ENCODE data around the gene EYA3. TPM values are rescaled to one million over a fixed set of nuclear protein-coding genes. Genes with fewer than 3 reads are reported as not detected.

The EYA3 gene
- total RNA-seq, 1 experiment from 2014 or later, result 32.7 TPM

DNA sequence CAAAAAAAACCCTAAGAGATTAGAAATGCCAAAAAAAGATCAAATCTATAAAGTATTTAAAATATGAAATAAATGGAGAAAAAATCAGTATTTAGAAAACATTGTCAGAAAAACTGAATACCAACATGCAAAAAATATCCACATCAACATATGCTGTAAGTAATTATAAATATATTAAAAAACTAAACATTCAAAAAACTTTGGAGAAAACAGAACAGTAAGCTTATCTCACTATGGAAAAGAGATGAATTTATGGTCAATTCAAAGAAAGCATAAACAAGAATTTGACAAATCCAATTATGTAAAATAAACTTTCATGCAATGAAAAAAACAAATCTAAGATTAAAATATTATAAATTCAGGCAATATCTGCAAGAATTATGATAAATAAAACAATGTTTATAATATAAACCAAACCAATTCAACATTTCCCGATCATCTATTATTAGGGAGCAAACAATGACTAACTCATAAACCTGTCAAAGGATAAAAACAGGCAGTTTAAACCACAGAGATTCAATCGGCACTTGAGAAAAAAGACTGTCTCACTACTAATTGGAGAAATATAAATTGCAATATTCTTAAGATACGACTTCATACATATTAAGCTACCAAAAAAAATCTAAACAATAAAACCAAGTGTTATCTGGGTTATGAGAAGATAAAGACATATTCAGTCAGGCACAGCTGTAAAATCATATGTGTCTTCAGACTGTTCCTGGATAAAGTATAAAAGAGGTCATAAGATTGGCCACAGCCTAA, 21.8 kb downstream of the EYA3 start:
- H3K36me3 Mint-ChIP-seq (ENCODE audit: insufficient read depth in 1 of 3, low read depth in 3 of 3), result peaks cover 0 to 6% (median 0%) of the 10 kb centered on the region in 3 experiments; a peak in 2 of 7 replicates
- H3K27ac Mint-ChIP-seq, result no peak overlapping the region
- no CpG with 5 or more reads among the region's 3 CpGs for WGBS (ENCODE audit: extremely low coverage, insufficient read length, low lambda C conversion rate)
- no peak overlapping the region for H4K8ac ChIP-seq (replicated peaks; ENCODE audit: insufficient read length, low read depth, low read length)
- no peak overlapping the region for H3K4ac ChIP-seq (ENCODE audit: low read depth, low read length)
- no peak overlapping the region for H3K56ac ChIP-seq (ENCODE audit: insufficient read length, low read depth, low read length)
- H3K79me1 ChIP-seq (ENCODE audit: insufficient read depth, low read depth, low read length, poor library complexity, severe bottlenecking), result peaks cover 2% of the 10 kb centered on the region
- no peak for DNase-seq
- no peak overlapping the region for H2AK5ac ChIP-seq (ENCODE audit: insufficient read length, low read length)
- H2BK12ac ChIP-seq (ENCODE audit: insufficient read length, low read depth, low read length), result no peak overlapping the region
- no peak overlapping the region for H3K4me3 Mint-ChIP-seq
- H3K23ac ChIP-seq (ENCODE audit: insufficient read length, low read depth, low read length), result no peak overlapping the region
- no peaks in the 10 kb centered on the region for H3K4me1 ChIP-seq (ENCODE audit: insufficient read depth, low read length)
- no peak overlapping the region for H4K91ac ChIP-seq (ENCODE audit: insufficient read length, low read depth, low read length)
- H3K9ac ChIP-seq (ENCODE audit: extremely low read depth, insufficient read length, low read length), result no peak overlapping the region
- TF ChIP-seq, protein P1, sequence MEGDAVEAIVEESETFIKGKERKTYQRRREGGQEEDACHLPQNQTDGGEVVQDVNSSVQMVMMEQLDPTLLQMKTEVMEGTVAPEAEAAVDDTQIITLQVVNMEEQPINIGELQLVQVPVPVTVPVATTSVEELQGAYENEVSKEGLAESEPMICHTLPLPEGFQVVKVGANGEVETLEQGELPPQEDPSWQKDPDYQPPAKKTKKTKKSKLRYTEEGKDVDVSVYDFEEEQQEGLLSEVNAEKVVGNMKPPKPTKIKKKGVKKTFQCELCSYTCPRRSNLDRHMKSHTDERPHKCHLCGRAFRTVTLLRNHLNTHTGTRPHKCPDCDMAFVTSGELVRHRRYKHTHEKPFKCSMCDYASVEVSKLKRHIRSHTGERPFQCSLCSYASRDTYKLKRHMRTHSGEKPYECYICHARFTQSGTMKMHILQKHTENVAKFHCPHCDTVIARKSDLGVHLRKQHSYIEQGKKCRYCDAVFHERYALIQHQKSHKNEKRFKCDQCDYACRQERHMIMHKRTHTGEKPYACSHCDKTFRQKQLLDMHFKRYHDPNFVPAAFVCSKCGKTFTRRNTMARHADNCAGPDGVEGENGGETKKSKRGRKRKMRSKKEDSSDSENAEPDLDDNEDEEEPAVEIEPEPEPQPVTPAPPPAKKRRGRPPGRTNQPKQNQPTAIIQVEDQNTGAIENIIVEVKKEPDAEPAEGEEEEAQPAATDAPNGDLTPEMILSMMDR (conservative IDR thresholded peaks at IDR 0.05), result no peak
- H3K4me1 Mint-ChIP-seq, result no peaks in the 10 kb centered on the region
- H2BK20ac ChIP-seq (ENCODE audit: low read depth, low read length, poor library complexity, severe bottlenecking), result no peak overlapping the region
- H2BK120ac ChIP-seq (ENCODE audit: low read depth, low read length, poor library complexity, severe bottlenecking), result no peak overlapping the region
- H3K79me2 ChIP-seq (ENCODE audit: insufficient read depth, low read length), result no peaks in the 10 kb centered on the region; the same call in 1 of the 2 replicates
- H3K27me3 Mint-ChIP-seq (ENCODE audit: low read depth), result no peaks in the 10 kb centered on the region
- H3K27me3 ChIP-seq (ENCODE audit: insufficient read depth, low read length), result no peaks in the 10 kb centered on the region
- no peak overlapping the region for H2AFZ ChIP-seq (ENCODE audit: low read length)
- no peak overlapping the region for H3K14ac ChIP-seq (ENCODE audit: insufficient read depth, low read length)
- H2BK15ac ChIP-seq (ENCODE audit: low read depth, low read length), result no peak overlapping the region
- no peak overlapping the region for H4K5ac ChIP-seq (ENCODE audit: insufficient read length, low read depth, low read length)
- no peaks in the 10 kb centered on the region for H3K23me2 ChIP-seq (ENCODE audit: insufficient read length, low read depth, low read length, poor library complexity, severe bottlenecking)
- H3K18ac ChIP-seq (ENCODE audit: insufficient read length, low read depth, low read length), result no peak overlapping the region
- H3T11ph ChIP-seq (ENCODE audit: low read length), result no peak overlapping the region
- no peak overlapping the region for H2BK5ac ChIP-seq (ENCODE audit: insufficient read length, low read length)
- H3K9me3 ChIP-seq (ENCODE audit: control insufficient read depth, low read depth, low read length), result no peaks in the 10 kb centered on the region
- no peaks in the 10 kb centered on the region for H4K20me1 ChIP-seq (ENCODE audit: control insufficient read depth, insufficient read depth, insufficient read length)
- no peaks in the 10 kb centered on the region for H3K9me3 Mint-ChIP-seq
- H3K27ac ChIP-seq (ENCODE audit: insufficient read length, low read depth, low read length), result no peak overlapping the region
- no peak overlapping the region for H3K4me2 ChIP-seq (ENCODE audit: insufficient read depth, insufficient read length, low read length)

Measured in H9 (cell line).